MM.1S (cell line): Measurements from ENCODE around the gene PREB.

ENCODE experiments used
- DNase-seq: peaks from one replicate; pipeline ENCODE4 v3.0.0-alpha.2; 2015
- H2AFZ ChIP-seq: fragments of 300-600 bp; sonication (generic); 2 replicates; pipeline ENCODE4 v1.6.0; 2016; ENCODE audit warnings: antibody characterized with exemption, low read length
- H3F3A ChIP-seq: fragments of 300-600 bp; sonication (generic); 2 replicates; pipeline ENCODE4 v1.6.1; 2016; ENCODE audit warnings: mild to moderate bottlenecking, antibody characterized with exemption, low read length, moderate library complexity, mixed read lengths; ENCODE audit not compliant: insufficient read depth
- H3K27ac ChIP-seq: fragments of 300-600 bp; sonication (generic); 2 replicates; pipeline ENCODE4 v1.5.1; 2016; ENCODE audit warnings: mild to moderate bottlenecking, low read length
- H3K27me3 ChIP-seq: fragments of 300-600 bp; sonication (generic); replicated peaks from 2 replicates; pipeline ENCODE4 v1.6.0; 2016; ENCODE audit warnings: low read length; ENCODE audit not compliant: insufficient read depth
- H3K36me3 ChIP-seq: fragments of 300-600 bp; sonication (generic); replicated peaks from 2 replicates; pipeline ENCODE4 v1.6.1; 2016; ENCODE audit warnings: mild to moderate bottlenecking, low read length, mixed read lengths; ENCODE audit not compliant: insufficient read depth
- H3K4me1 ChIP-seq: fragments of 300-600 bp; sonication (generic); 2 replicates; pipeline ENCODE4 v1.6.1; 2016; ENCODE audit warnings: low read length, mixed read lengths
- H3K4me2 ChIP-seq: fragments of 300-600 bp; sonication (generic); 2 replicates; pipeline ENCODE4 v1.6.0; 2016; ENCODE audit warnings: low read depth, low read length
- H3K4me3 ChIP-seq: fragments of 300-600 bp; sonication (generic); 2 replicates; pipeline ENCODE4 v1.5.1; 2016; ENCODE audit warnings: low read length, mixed read lengths
- H3K79me2 ChIP-seq: fragments of 300-600 bp; sonication (generic); 2 replicates; pipeline ENCODE4 v1.6.1; 2016; ENCODE audit warnings: mixed run types, low read length, mixed read lengths
- H3K9ac ChIP-seq: fragments of 300-600 bp; sonication (generic); 2 replicates; pipeline ENCODE4 v1.6.1; 2016; ENCODE audit warnings: low read length, mixed read lengths
- H3K9me2 ChIP-seq: fragments of 300-600 bp; sonication (generic); replicated peaks from 2 replicates; pipeline ENCODE4 v1.6.1; 2016; ENCODE audit warnings: mild to moderate bottlenecking, low read length, mixed read lengths; ENCODE audit not compliant: insufficient read depth
- H3K9me3 ChIP-seq: fragments of 300-600 bp; sonication (generic); replicated peaks from 2 replicates; pipeline ENCODE4 v1.6.1; 2016; ENCODE audit warnings: mild to moderate bottlenecking, low read length, mixed read lengths; ENCODE audit not compliant: insufficient read depth
- H4K20me1 ChIP-seq: fragments of 300-600 bp; sonication (generic); 2 replicates; pipeline ENCODE4 v1.6.1; 2016; ENCODE audit warnings: mild to moderate bottlenecking, low read length, moderate library complexity, mixed read lengths; ENCODE audit not compliant: insufficient read depth
- CTCF ChIP-seq: fragments of 300-600 bp; sonication (generic); IDR thresholded peaks from 2 replicates; pipeline ENCODE4 v1.5.1; 2016; ENCODE audit warnings: antibody characterized with exemption, low read length, mixed read lengths
- EZH2 ChIP-seq: fragments of 300-600 bp; sonication (generic); optimal IDR thresholded peaks from 2 replicates; pipeline ENCODE3; 2017; ENCODE audit warnings: low read depth, mild to moderate bottlenecking, antibody characterized with exemption, low read length, mixed read lengths
- EZH2phosphoT487 ChIP-seq: fragments of 300-600 bp; sonication (generic); IDR thresholded peaks from 2 replicates; pipeline ENCODE4 v1.6.1; 2018; ENCODE audit warnings: antibody characterized with exemption, low read length

The PREB gene

GRCh38 chr2:27175330-27175729 lies 40.9 kb upstream of the PREB start:
- Histone ChIP-seq H3K79me2 (no peaks in the 10 kb centered on the region), H3K27me3 (no peaks in the 10 kb centered on the region), H3F3A (no peaks in the 10 kb centered on the region), H3K4me1 (peaks cover 14% of the 10 kb centered on the region), H4K20me1 (no peaks in the 10 kb centered on the region), H3K4me3 (no peak overlapping the region), H3K36me3 (no peaks in the 10 kb centered on the region), H2AFZ (no peak overlapping the region), H3K9ac (no peak overlapping the region), H3K9me2 (no peaks in the 10 kb centered on the region), H3K9me3 (no peaks in the 10 kb centered on the region), H3K4me2 (no peak overlapping the region), H3K27ac (no peak overlapping the region)
- no peak for DNase-seq
- no peak for TF ChIP-seq CTCF
- TF ChIP-seq EZH2phosphoT487: no peak
- no peak for TF ChIP-seq EZH2

GRCh38 chr2:27174638-27175037 lies 40.2 kb upstream of the PREB start:
- Histone ChIP-seq H3F3A (no peaks in the 10 kb centered on the region), H3K4me3 (no peak overlapping the region), H3K4me1 (peaks cover 10% of the 10 kb centered on the region), H4K20me1 (no peaks in the 10 kb centered on the region), H3K9me2 (no peaks in the 10 kb centered on the region), H3K79me2 (no peaks in the 10 kb centered on the region), H3K27me3 (no peaks in the 10 kb centered on the region), H2AFZ (no peak overlapping the region), H3K9me3 (no peaks in the 10 kb centered on the region), H3K4me2 (no peak overlapping the region), H3K27ac (no peak overlapping the region), H3K9ac (no peak overlapping the region), H3K36me3 (no peaks in the 10 kb centered on the region)
- TF ChIP-seq EZH2phosphoT487 (no peak), CTCF (no peak), EZH2 (no peak)
- DNase-seq: no peak

- DNase-seq: no peak
- H3K9me2 ChIP-seq: no peaks in the 10 kb centered on the region
- no peaks in the 10 kb centered on the region for H4K20me1 ChIP-seq
- peaks cover 11% of the 10 kb centered on the region for H3K4me1 ChIP-seq
- no peaks in the 10 kb centered on the region for H3F3A ChIP-seq
- H3K27me3 ChIP-seq: no peaks in the 10 kb centered on the region
- H3K9ac ChIP-seq: no peak overlapping the region
- no peak overlapping the region for H2AFZ ChIP-seq
- H3K79me2 ChIP-seq: no peaks in the 10 kb centered on the region
- no peak overlapping the region for H3K27ac ChIP-seq
- no peak overlapping the region for H3K4me3 ChIP-seq
- TF ChIP-seq EZH2: no peak
- no peak for TF ChIP-seq EZH2phosphoT487
- no peak for TF ChIP-seq CTCF
- no peaks in the 10 kb centered on the region for H3K36me3 ChIP-seq
- no peaks in the 10 kb centered on the region for H3K9me3 ChIP-seq
- no peak overlapping the region for H3K4me2 ChIP-seq
These were observed 37.0 kb upstream of the PREB start for GRCh38 chr2:27171351-27171848.
